Activated CD4-positive, alpha-beta memory T cell treated with anti-CD3 and anti-CD28 coated beads for 36 hours (primary cell): ENCODE measurements around the gene FANCG. TPM values are rescaled to one million over a fixed set of nuclear protein-coding genes. Genes with fewer than 3 reads are reported as not detected.

ENCODE experiments used
- CTCF ChIA-PET: fragments of 350-600 bp; sonication (Branson Sonifier 250); formaldehyde crosslinking; loops from one replicate; lab custom pipeline; 2021; ENCODE audit warnings: antibody characterized with exemption, inconsistent platforms; lab: Charles Lee
- POLR2A ChIA-PET: fragments of 350-600 bp; sonication (Branson Sonifier 250); formaldehyde crosslinking; loops from one replicate; lab custom pipeline; 2021; ENCODE audit warnings: antibody characterized with exemption; lab: Charles Lee
- DNase-seq: peaks from one replicate; pipeline ENCODE4 v3.0.0-alpha.2; 2020
- H3K27ac Mint-ChIP-seq: one replicate; pipeline ENCODE4 v1.8.0; 2021; ENCODE audit warnings: mixed read lengths
- H3K27me3 Mint-ChIP-seq: one replicate; pipeline ENCODE4 v1.8.0; 2021; ENCODE audit warnings: mixed read lengths
- H3K36me3 Mint-ChIP-seq: one replicate; pipeline ENCODE4 v1.8.0; 2021; ENCODE audit warnings: mixed read lengths
- H3K4me1 Mint-ChIP-seq: one replicate; pipeline ENCODE4 v1.8.0; 2021; ENCODE audit warnings: low read depth, mixed read lengths
- H3K4me3 Mint-ChIP-seq: one replicate; pipeline ENCODE4 v1.8.0; 2021; ENCODE audit warnings: mild to moderate bottlenecking, mixed read lengths
- H3K9me3 Mint-ChIP-seq: one replicate; pipeline ENCODE4 v1.8.0; 2021; ENCODE audit warnings: mixed read lengths
- intact Hi-C: fragments of 100-400 bp; cut with micrococcal nuclease; formaldehyde crosslinking; loops from one replicate; pipeline ENCODE4 v1.15.1; 2023
- total RNA-seq, 2 experiments: library from RNA; stranded (reverse); gene quantifications; one replicate each; pipeline ENCODE4 v1.2.3, GENCODE V29; 2021

Gene FANCG
- total RNA-seq, 2 experiments from 2014 or later = 103 to 107 TPM

DNA sequence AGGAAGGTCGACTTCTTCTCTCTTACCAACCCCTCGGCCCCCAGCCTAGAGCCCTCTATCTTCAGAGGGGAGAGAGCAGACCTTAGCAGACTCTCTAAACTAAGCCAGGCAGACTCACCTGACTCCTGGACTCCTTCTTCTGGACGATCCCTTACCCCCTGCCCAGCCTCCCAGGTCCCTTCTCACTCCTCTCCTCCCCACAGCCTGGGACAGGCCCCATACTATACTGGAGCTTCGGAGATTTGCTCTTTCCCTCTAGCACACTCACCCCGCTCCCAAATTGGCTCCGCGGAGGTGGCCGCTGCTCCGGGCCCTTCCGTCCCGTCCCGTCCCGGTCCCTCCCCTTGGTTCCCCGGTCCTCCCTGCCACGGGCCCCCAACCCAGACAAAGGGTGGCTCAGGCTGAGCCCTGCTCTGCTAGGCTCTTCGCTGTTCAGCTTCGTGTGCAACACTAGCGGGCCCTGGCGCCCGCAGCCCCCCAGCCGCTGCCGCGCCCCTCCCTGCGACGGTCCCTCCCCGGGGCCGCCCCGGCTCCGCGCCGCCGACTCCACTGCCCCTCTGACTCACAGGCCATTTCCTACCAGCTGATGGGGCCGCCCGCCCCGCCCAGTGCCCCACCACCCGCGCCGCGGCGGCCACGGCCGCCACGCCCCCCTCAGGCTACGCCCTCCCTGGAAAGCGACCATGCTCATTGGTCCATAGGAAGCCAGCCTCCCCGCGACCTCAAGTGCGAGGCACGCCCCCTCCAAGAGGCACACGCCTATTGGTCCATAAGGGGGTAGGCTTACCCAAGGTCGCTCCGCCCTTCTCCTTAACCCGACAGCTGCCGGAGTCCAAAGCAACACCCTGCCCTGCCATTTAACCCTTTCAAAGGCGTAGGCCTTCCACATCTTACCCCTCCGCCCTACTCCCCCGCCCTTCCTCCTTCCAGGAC, 31.5 kb upstream of the FANCG start:
- no peaks in the 10 kb centered on the region for H3K27me3 Mint-ChIP-seq
- no peaks in the 10 kb centered on the region for H3K36me3 Mint-ChIP-seq
- peak overlapping the region; percentile 75 for H3K4me3 Mint-ChIP-seq
- POLR2A ChIA-PET = interaction anchor here (0.6 to 6.6 kb wide), 6 partner anchors 8 to 39 kb away, joined by 4 to 37 read pairs (median 8); partner anchors contain the start of genes FANCG, PIGO, STOML2 and VCP
- CTCF ChIA-PET = interaction anchor here (0.9 to 3.7 kb wide), 4 partner anchors 8 to 446 kb away, joined by 3 to 26 read pairs (median 4); partner anchors contain the start of genes PIGO and STOML2
- H3K27ac Mint-ChIP-seq = peak overlapping the region; percentile 81
- intact Hi-C loops = loop anchor here (1.0 to 5.0 kb wide), 8 partner anchors 8 to 706 kb away; partner anchors contain the start of genes CREB3, DNAJB5, HINT2 and PIGO
- H3K4me1 Mint-ChIP-seq = peaks cover 42% of the 10 kb centered on the region
- peak; percentile 98 for DNase-seq
- H3K9me3 Mint-ChIP-seq = no peaks in the 10 kb centered on the region

DNA sequence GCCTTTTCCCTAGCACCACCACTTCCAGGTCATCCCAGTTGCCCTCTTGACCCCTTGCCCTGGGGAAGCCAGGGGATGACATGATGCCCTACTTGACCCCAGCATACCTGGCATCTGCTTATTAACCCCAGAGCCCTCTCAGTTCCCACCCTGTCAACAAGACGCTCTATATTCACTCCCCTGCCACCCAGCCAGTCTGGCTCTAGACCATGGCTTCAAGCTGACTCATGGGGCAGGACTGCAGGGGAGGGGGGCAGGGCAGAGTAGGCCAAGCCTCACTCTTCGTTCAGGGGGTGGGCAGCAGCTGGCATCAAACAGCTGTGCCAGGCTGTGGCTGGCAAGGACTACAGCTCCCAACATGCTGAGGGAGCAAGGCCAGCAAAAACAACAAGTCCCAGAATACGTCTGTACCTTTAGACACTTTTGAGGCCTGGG, 30.6 kb upstream of the FANCG start:
- Mint-ChIP-seq H3K36me3 (peaks cover 5% of the 10 kb centered on the region), H3K27me3 (no peaks in the 10 kb centered on the region), H3K4me1 (peaks cover 37% of the 10 kb centered on the region), H3K4me3 (peak overlapping the region; percentile 75), H3K27ac (no peak overlapping the region), H3K9me3 (no peaks in the 10 kb centered on the region)
- POLR2A ChIA-PET = interaction anchor here (0.6 to 6.6 kb wide), 3 partner anchors 14 to 39 kb away, joined by 4 to 37 read pairs (median 6); partner anchors contain the start of genes PIGO and VCP
- intact Hi-C loops = loop anchor here (2.0 to 5.0 kb wide), 5 partner anchors 14 to 707 kb away; partner anchors contain the start of genes CREB3, HINT2, PIGO and TLN1
- DNase-seq = no peak
- CTCF ChIA-PET = interaction anchor here (3.7 kb wide), 1 partner anchor 15 kb away, joined by 26 read pairs; the partner anchor contains the start of gene PIGO

GRCh38 chr9:35108946-35109575, 29.3 kb upstream of the FANCG start:
- Mint-ChIP-seq H3K9me3 (no peaks in the 10 kb centered on the region), H3K36me3 (peaks cover 5% of the 10 kb centered on the region), H3K27ac (no peak overlapping the region), H3K27me3 (no peaks in the 10 kb centered on the region), H3K4me3 (no peak overlapping the region), H3K4me1 (peaks cover 25% of the 10 kb centered on the region)
- ChIA-PET CTCF (interaction anchor here (1.5 to 3.7 kb wide), 2 partner anchors 14 to 36 kb away, joined by 3 to 26 read pairs; partner anchors contain the start of genes PIGO and VCP), POLR2A (interaction anchor here (1.4 kb wide), 1 partner anchor 38 kb away, joined by 4 read pairs; no protein-coding TSS in a partner anchor)
- intact Hi-C loops = no loop called here
- DNase-seq = no peak

GRCh38 chr9:35108461-35108860, 28.7 kb upstream of the FANCG start:
- Mint-ChIP-seq H3K27ac (no peak overlapping the region), H3K9me3 (no peaks in the 10 kb centered on the region), H3K27me3 (no peaks in the 10 kb centered on the region), H3K4me1 (peaks cover 23% of the 10 kb centered on the region), H3K36me3 (peaks cover 5% of the 10 kb centered on the region), H3K4me3 (no peak overlapping the region)
- intact Hi-C loops = no loop called here
- POLR2A ChIA-PET = interaction anchor here (1.4 kb wide), 1 partner anchor 38 kb away, joined by 4 read pairs; no protein-coding TSS in a partner anchor
- DNase-seq = no peak
- CTCF ChIA-PET = interaction anchor here (1.2 to 1.5 kb wide), 2 partner anchors 12 to 36 kb away, joined by 3 read pairs; partner anchors contain the start of genes PIGO and VCP

DNA sequence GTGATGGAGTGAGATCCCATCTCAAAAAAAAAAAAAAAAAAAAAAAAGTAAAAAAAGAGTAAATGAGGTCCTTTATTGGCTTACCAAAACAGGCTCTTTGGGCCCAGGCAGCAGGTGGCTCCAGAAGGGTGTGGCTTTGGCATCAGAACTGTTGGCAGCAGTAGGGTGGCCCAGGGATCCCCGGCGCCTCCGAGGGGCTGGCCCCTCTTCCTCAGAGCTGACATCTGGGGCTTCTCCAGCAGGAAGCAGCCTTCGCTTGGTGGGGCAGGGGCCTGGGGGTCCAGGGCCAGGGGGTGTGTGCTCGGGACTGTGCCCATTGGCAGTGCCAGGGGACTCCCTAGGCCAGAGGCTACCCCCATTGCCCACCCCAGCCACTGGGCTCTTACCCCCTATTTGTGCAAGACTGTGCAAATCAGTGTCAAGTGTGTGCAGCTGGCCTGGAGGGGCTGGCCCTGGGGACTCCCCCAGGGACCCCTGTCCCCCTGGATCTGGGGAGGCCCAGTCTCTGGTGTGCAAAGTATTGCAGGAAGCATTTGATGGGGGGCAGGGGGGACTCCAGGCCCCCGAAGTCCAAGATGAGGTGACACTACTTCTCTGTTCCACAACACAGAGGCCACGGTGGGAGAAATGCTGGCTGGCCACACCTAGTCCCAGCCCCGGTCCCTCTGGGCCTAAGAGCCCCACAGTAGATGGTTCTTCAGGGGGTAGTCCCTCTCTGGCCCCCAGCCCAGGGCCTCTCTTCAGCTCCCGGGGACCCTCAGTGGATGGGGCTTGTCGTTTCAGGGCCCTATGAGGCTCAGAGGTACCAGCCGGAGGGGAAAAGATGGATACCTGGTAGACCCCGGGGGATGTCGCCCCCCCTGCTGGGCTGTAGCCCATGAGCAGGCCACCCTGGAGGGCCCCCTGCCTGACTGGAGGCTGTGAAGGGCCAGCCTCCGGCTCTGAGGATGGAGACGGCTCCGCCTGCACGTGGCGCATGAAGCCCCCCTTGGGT, 27.9 kb upstream of the FANCG start:
- H3K4me3 Mint-ChIP-seq = no peak overlapping the region
- H3K27me3 Mint-ChIP-seq = no peaks in the 10 kb centered on the region
- no peak overlapping the region for H3K27ac Mint-ChIP-seq
- H3K36me3 Mint-ChIP-seq = peaks cover 9% of the 10 kb centered on the region
- intact Hi-C loops = no loop called here
- ChIA-PET POLR2A (no interaction called here), CTCF (interaction anchor here (0.6 to 1.5 kb wide), 4 partner anchors 11 to 208 kb away, joined by 3 to 5 read pairs (median 3); partner anchors contain the start of genes PIGO and VCP)
- peaks cover 29% of the 10 kb centered on the region for H3K4me1 Mint-ChIP-seq
- no peak for DNase-seq
- no peaks in the 10 kb centered on the region for H3K9me3 Mint-ChIP-seq

DNA sequence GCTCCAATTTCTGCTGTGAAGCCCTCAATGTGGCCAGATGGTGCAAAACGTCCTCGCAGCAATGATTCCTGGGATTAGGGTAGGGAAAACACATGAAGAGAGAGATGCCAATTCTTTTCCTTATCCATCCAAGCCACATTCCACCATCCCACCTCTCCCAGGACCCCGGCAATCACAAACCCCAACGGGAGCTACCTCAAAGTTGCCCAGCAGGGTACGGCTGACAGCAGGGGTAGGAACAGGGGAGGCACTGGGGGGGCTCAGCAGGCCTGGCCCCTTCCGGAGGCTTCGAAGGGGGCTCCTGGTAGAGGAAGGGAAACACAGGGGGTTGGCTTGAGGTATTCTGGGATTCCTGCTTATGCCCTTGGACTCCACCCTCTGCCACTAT, 26.6 kb upstream of the FANCG start:
- ChIA-PET POLR2A (interaction anchor here (1.6 kb wide), 1 partner anchor 10 kb away, joined by 4 read pairs; the partner anchor contains the start of gene PIGO), CTCF (interaction anchor here (1.3 kb wide), 1 partner anchor 9 kb away, joined by 3 read pairs; the partner anchor contains the start of gene ATOSB)
- DNase-seq = no peak
- intact Hi-C loops = no loop called here
- H3K4me1 Mint-ChIP-seq = peaks cover 30% of the 10 kb centered on the region
- peaks cover 15% of the 10 kb centered on the region for H3K36me3 Mint-ChIP-seq
- H3K27ac Mint-ChIP-seq = no peak overlapping the region
- no peaks in the 10 kb centered on the region for H3K27me3 Mint-ChIP-seq
- H3K4me3 Mint-ChIP-seq = no peak overlapping the region
- no peaks in the 10 kb centered on the region for H3K9me3 Mint-ChIP-seq

GRCh38 chr9:35105571-35106342, 26.0 kb upstream of the FANCG start:
- peaks cover 33% of the 10 kb centered on the region for H3K4me1 Mint-ChIP-seq
- H3K9me3 Mint-ChIP-seq = no peaks in the 10 kb centered on the region
- H3K36me3 Mint-ChIP-seq = peaks cover 21% of the 10 kb centered on the region
- H3K27ac Mint-ChIP-seq = no peak overlapping the region
- no peak overlapping the region for H3K4me3 Mint-ChIP-seq
- no peaks in the 10 kb centered on the region for H3K27me3 Mint-ChIP-seq
- intact Hi-C loops = no loop called here
- POLR2A ChIA-PET = interaction anchor here (0.6 to 1.6 kb wide), 2 partner anchors 9 to 66 kb away, joined by 4 read pairs; partner anchors contain the start of gene PIGO
- CTCF ChIA-PET = interaction anchor here (0.8 to 1.3 kb wide), 3 partner anchors 9 to 624 kb away, joined by 3 read pairs; partner anchors contain the start of genes ATOSB and PIGO
- no peak for DNase-seq

GRCh38 chr9:35105126-35105525, 25.4 kb upstream of the FANCG start:
- H3K9me3 Mint-ChIP-seq = no peaks in the 10 kb centered on the region
- intact Hi-C loops = no loop called here
- H3K4me1 Mint-ChIP-seq = peaks cover 30% of the 10 kb centered on the region
- DNase-seq = no peak
- CTCF ChIA-PET = interaction anchor here (0.8 to 2.6 kb wide), 4 partner anchors 8 to 624 kb away, joined by 3 to 11 read pairs (median 6); partner anchors contain the start of genes FANCG and PIGO
- no peak overlapping the region for H3K4me3 Mint-ChIP-seq
- no peak overlapping the region for H3K27ac Mint-ChIP-seq
- POLR2A ChIA-PET = interaction anchor here (0.6 to 2.7 kb wide), 3 partner anchors 8 to 66 kb away, joined by 4 to 36 read pairs (median 4); partner anchors contain the start of genes PIGO and VCP
- H3K27me3 Mint-ChIP-seq = no peaks in the 10 kb centered on the region
- peaks cover 27% of the 10 kb centered on the region for H3K36me3 Mint-ChIP-seq

DNA sequence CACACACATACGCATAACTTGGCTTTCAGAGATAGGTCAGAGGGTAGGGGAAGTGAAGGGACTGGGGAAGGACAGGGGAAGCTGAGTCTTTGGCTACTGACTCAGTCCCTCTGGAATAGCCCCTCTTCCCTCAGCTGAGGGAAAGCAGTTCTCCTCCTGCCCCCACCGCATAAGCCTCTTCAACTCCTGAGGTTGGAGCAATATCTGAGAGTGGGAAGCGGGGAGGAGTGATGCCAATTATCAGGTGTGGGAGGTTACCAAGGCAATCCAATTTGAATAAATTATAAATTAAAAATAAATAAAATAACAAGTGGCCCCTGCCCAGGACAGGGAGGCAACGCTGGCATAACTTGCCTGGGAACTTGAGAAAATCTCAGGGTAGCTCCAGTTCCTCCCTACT, 24.8 kb upstream of the FANCG start:
- no peak for DNase-seq
- H3K4me1 Mint-ChIP-seq = peaks cover 28% of the 10 kb centered on the region
- H3K36me3 Mint-ChIP-seq = peaks cover 31% of the 10 kb centered on the region
- POLR2A ChIA-PET = interaction anchor here (1.1 to 2.7 kb wide), 4 partner anchors 8 to 33 kb away, joined by 3 to 36 read pairs (median 10); partner anchors contain the start of genes PIGO and VCP
- H3K27me3 Mint-ChIP-seq = no peaks in the 10 kb centered on the region
- intact Hi-C loops = no loop called here
- CTCF ChIA-PET = interaction anchor here (1.1 to 3.3 kb wide), 6 partner anchors 8 to 53 kb away, joined by 3 to 15 read pairs (median 10); partner anchors contain the start of genes ATOSB, FANCG, PIGO and VCP
- peak overlapping the region; percentile 28 for H3K27ac Mint-ChIP-seq
- no peaks in the 10 kb centered on the region for H3K9me3 Mint-ChIP-seq
- no peak overlapping the region for H3K4me3 Mint-ChIP-seq
